Upper lobe of right lung (tissue), 1 donor: ENCODE measurements around the gene MYBPC3. TPM values are rescaled to one million over a fixed set of nuclear protein-coding genes. Genes with fewer than 3 reads are reported as not detected.
"Not testable (repeated sequence)": the region's sequence is repeated elsewhere in the genome, so short reads cannot be mapped to it uniquely, and the experiment has no call there.

ENCODE experiments used
- ATAC-seq: fragments of 200-7000 bp; cut with Tn5 transposase; one replicate; pipeline ENCODE4 v1.9.1; 2020; ENCODE audit warnings: mild to moderate bottlenecking, moderate library complexity
- DNase-seq: peaks from one replicate; pipeline ENCODE4 v3.0.0-alpha.2; 2020
- H3K27ac ChIP-seq: fragments of 200-600 bp; one replicate; pipeline ENCODE4 v1.8.0; 2022
- H3K27me3 ChIP-seq: fragments of 200-600 bp; one replicate; pipeline ENCODE4 v1.8.0; 2022; ENCODE audit warnings: mild to moderate bottlenecking
- H3K36me3 ChIP-seq: fragments of 200-600 bp; one replicate; pipeline ENCODE4 v1.8.0; 2022
- H3K4me1 ChIP-seq: fragments of 200-600 bp; one replicate; pipeline ENCODE4 v1.8.0; 2022
- H3K4me3 ChIP-seq: fragments of 200-600 bp; one replicate; pipeline ENCODE4 v1.8.0; 2022; ENCODE audit warnings: mild to moderate bottlenecking
- H3K9me3 ChIP-seq: fragments of 200-600 bp; one replicate; pipeline ENCODE4 v1.8.0; 2022
- CTCF ChIP-seq: fragments of 200-600 bp; IDR thresholded peaks from one replicate; pipeline ENCODE4 v1.8.0; 2022; ENCODE audit warnings: antibody characterized with exemption
- intact Hi-C: fragments of 100-400 bp; cut with DNase I; formaldehyde crosslinking; loops from one replicate; pipeline ENCODE4 v1.11.0; 2022
- total RNA-seq: library from RNA; stranded (reverse); fragmentation: NEBNext Ultra II Directional; extraction: Animal tissue kit (Norgen Biotek cat#: 25700); gene quantifications from one replicate; pipeline ENCODE4 v1.2.1, GENCODE V29; 2021
- donor health status: DM: no; HTN: yes; CAD: no; lungs with severe emphysema.

Gene MYBPC3
- total RNA-seq, 1 donor from 2014 or later = 0.96 TPM

- H3K36me3 ChIP-seq = peaks cover 38% of the 10 kb centered on the region
- intact Hi-C loops = no loop called here
- H3K4me3 ChIP-seq = no peak overlapping the region
- H3K27ac ChIP-seq = no peak overlapping the region
- no peaks in the 10 kb centered on the region for H3K27me3 ChIP-seq
- TF ChIP-seq CTCF = no peak
- ATAC-seq (no peak), DNase-seq (no peak)
- no peaks in the 10 kb centered on the region for H3K4me1 ChIP-seq
- no peaks in the 10 kb centered on the region for H3K9me3 ChIP-seq
Measured at GRCh38 chr11:47324520-47324919, 28.0 kb downstream of the MYBPC3 start.

- intact Hi-C loops = no loop called here
- H3K4me1 ChIP-seq = no peaks in the 10 kb centered on the region
- ATAC-seq (no peak), DNase-seq (no peak)
- no peaks in the 10 kb centered on the region for H3K27me3 ChIP-seq
- TF ChIP-seq CTCF = no peak
- H3K36me3 ChIP-seq = peaks cover 59% of the 10 kb centered on the region
- H3K27ac ChIP-seq = no peak overlapping the region
- H3K9me3 ChIP-seq = no peaks in the 10 kb centered on the region
- no peak overlapping the region for H3K4me3 ChIP-seq
Measured at GRCh38 chr11:47318166-47318565, 34.3 kb downstream of the MYBPC3 start.

- DNase-seq (no peak), ATAC-seq (peak; percentile 26)
- Histone ChIP-seq H3K27ac (no peak overlapping the region), H3K36me3 (peaks cover 68% of the 10 kb centered on the region), H3K4me1 (no peaks in the 10 kb centered on the region), H3K9me3 (no peaks in the 10 kb centered on the region), H3K27me3 (no peaks in the 10 kb centered on the region), H3K4me3 (no peak overlapping the region)
- TF ChIP-seq CTCF = no peak
- intact Hi-C loops = no loop called here
Measured at GRCh38 chr11:47317064-47317828, 35.3 kb downstream of the MYBPC3 start.

- H3K4me3 ChIP-seq, H3K4me1 ChIP-seq, DNase-seq, H3K27me3 ChIP-seq, H3K27ac ChIP-seq, intact Hi-C loops, H3K9me3 ChIP-seq, ATAC-seq: not testable (repeated sequence)
- H3K36me3 ChIP-seq = peaks cover 76% of the 10 kb centered on the region
Measured at GRCh38 chr11:47316501-47316900, 36.0 kb downstream of the MYBPC3 start.

- intact Hi-C loops = no loop called here
- no peaks in the 10 kb centered on the region for H3K4me1 ChIP-seq
- no peak for TF ChIP-seq CTCF
- no peaks in the 10 kb centered on the region for H3K27me3 ChIP-seq
- no peaks in the 10 kb centered on the region for H3K9me3 ChIP-seq
- H3K27ac ChIP-seq = no peak overlapping the region
- ATAC-seq (no peak), DNase-seq (no peak)
- H3K4me3 ChIP-seq = no peak overlapping the region
- peaks cover 87% of the 10 kb centered on the region for H3K36me3 ChIP-seq
Measured at GRCh38 chr11:47314992-47315391, 37.5 kb downstream of the MYBPC3 start.

- Histone ChIP-seq H3K27ac (no peak overlapping the region), H3K4me1 (no peaks in the 10 kb centered on the region), H3K36me3 (peaks cover 89% of the 10 kb centered on the region), H3K4me3 (no peak overlapping the region), H3K9me3 (no peaks in the 10 kb centered on the region), H3K27me3 (no peaks in the 10 kb centered on the region)
- ATAC-seq (no peak), DNase-seq (no peak)
- intact Hi-C loops = no loop called here
- TF ChIP-seq CTCF = no peak
Measured at GRCh38 chr11:47308050-47308823, 44.3 kb downstream of the MYBPC3 start.
